ENCODE data around the gene HUWE1. TPM values are rescaled to one million over a fixed set of nuclear protein-coding genes. Genes with fewer than 3 reads are reported as not detected.

HUWE1 gene
- total RNA-seq, 2 experiments from 2014 or later = 544 to 560 TPM

GRCh38 chrX:53599781-53600396 lies 86.6 kb downstream of the HUWE1 start:
- peaks cover 20% of the 10 kb centered on the region for H3K4me1 Mint-ChIP-seq (ENCODE audit: low read depth)
- no peak overlapping the region for H3K4me3 Mint-ChIP-seq
- CTCF ChIA-PET = no interaction called here
- no peak for DNase-seq
- intact Hi-C loops (cut with micrococcal nuclease) = no loop called here
- no peaks in the 10 kb centered on the region for H3K9me3 Mint-ChIP-seq
- no peaks in the 10 kb centered on the region for H3K27me3 Mint-ChIP-seq
- H3K27ac Mint-ChIP-seq = peak overlapping the region; percentile 75
- H3K36me3 Mint-ChIP-seq = peaks cover 48% of the 10 kb centered on the region
- POLR2A ChIA-PET = no interaction called here

- H3K27ac Mint-ChIP-seq = no peak overlapping the region
These were observed 88.3 kb downstream of the HUWE1 start for GRCh38 chrX:53598169-53598568.

GRCh38 chrX:53595266-53595810 lies 91.2 kb downstream of the HUWE1 start:
- no peak overlapping the region for H3K4me3 Mint-ChIP-seq
- DNase-seq = no peak
- peaks cover 65% of the 10 kb centered on the region for H3K36me3 Mint-ChIP-seq
- H3K27ac Mint-ChIP-seq = no peak overlapping the region
- intact Hi-C loops (cut with micrococcal nuclease) = no loop called here
- H3K9me3 Mint-ChIP-seq = no peaks in the 10 kb centered on the region
- H3K27me3 Mint-ChIP-seq = no peaks in the 10 kb centered on the region
- ChIA-PET POLR2A (no interaction called here), CTCF (interaction anchor here (1.2 kb wide), 1 partner anchor 79 kb away, joined by 4 read pairs; no protein-coding TSS in a partner anchor)
- H3K4me1 Mint-ChIP-seq (ENCODE audit: low read depth) = peaks cover 19% of the 10 kb centered on the region

More at GRCh38 chrX:53598169-53598568, 88.3 kb downstream of the HUWE1 start:
- ChIA-PET CTCF (no interaction called here), POLR2A (no interaction called here)
- no peak for DNase-seq
- Mint-ChIP-seq H3K4me3 (no peak overlapping the region), H3K36me3 (peaks cover 51% of the 10 kb centered on the region), H3K9me3 (no peaks in the 10 kb centered on the region), H3K27me3 (no peaks in the 10 kb centered on the region), H3K4me1 (ENCODE audit: low read depth) (peaks cover 20% of the 10 kb centered on the region)
- intact Hi-C loops (cut with micrococcal nuclease) = no loop called here

GRCh38 chrX:53594354-53594753 lies 92.2 kb downstream of the HUWE1 start:
- ChIA-PET CTCF (no interaction called here), POLR2A (no interaction called here)
- H3K27me3 Mint-ChIP-seq = no peaks in the 10 kb centered on the region
- H3K4me3 Mint-ChIP-seq = no peak overlapping the region
- intact Hi-C loops (cut with micrococcal nuclease) = no loop called here
- H3K9me3 Mint-ChIP-seq = no peaks in the 10 kb centered on the region
- peak overlapping the region; percentile 42 for H3K27ac Mint-ChIP-seq
- peaks cover 68% of the 10 kb centered on the region for H3K36me3 Mint-ChIP-seq
- DNase-seq = no peak
- peaks cover 22% of the 10 kb centered on the region for H3K4me1 Mint-ChIP-seq (ENCODE audit: low read depth)

GRCh38 chrX:53587795-53588420 lies 98.6 kb downstream of the HUWE1 start:
- intact Hi-C loops (cut with micrococcal nuclease) = no loop called here
- Mint-ChIP-seq H3K27ac (peak overlapping the region; percentile 60), H3K9me3 (no peaks in the 10 kb centered on the region), H3K4me3 (no peak overlapping the region), H3K4me1 (ENCODE audit: low read depth) (peaks cover 24% of the 10 kb centered on the region), H3K27me3 (no peaks in the 10 kb centered on the region), H3K36me3 (peaks cover 72% of the 10 kb centered on the region)
- POLR2A ChIA-PET = no interaction called here
- DNase-seq = no peak
- CTCF ChIA-PET = no interaction called here

- intact Hi-C loops (cut with micrococcal nuclease) = no loop called here
- Mint-ChIP-seq H3K27ac (no peak overlapping the region), H3K4me1 (ENCODE audit: low read depth) (peaks cover 23% of the 10 kb centered on the region), H3K36me3 (peaks cover 70% of the 10 kb centered on the region), H3K27me3 (no peaks in the 10 kb centered on the region), H3K9me3 (no peaks in the 10 kb centered on the region), H3K4me3 (no peak overlapping the region)
- DNase-seq = no peak
- CTCF ChIA-PET = no interaction called here
- POLR2A ChIA-PET = no interaction called here
These were observed 101.6 kb downstream of the HUWE1 start for GRCh38 chrX:53584891-53585290.

- no peak for DNase-seq
- no peak overlapping the region for H3K4me3 Mint-ChIP-seq
- ChIA-PET POLR2A (no interaction called here), CTCF (no interaction called here)
- H3K9me3 Mint-ChIP-seq = no peaks in the 10 kb centered on the region
- no peak overlapping the region for H3K27ac Mint-ChIP-seq
- intact Hi-C loops (cut with micrococcal nuclease) = no loop called here
- H3K4me1 Mint-ChIP-seq (ENCODE audit: low read depth) = peaks cover 13% of the 10 kb centered on the region
- H3K36me3 Mint-ChIP-seq = peaks cover 57% of the 10 kb centered on the region
- H3K27me3 Mint-ChIP-seq = no peaks in the 10 kb centered on the region
These were observed 102.9 kb downstream of the HUWE1 start for GRCh38 chrX:53583571-53583970.

- intact Hi-C loops (cut with micrococcal nuclease) = no loop called here
- no peak overlapping the region for H3K4me3 Mint-ChIP-seq
These were observed 105.6 kb downstream of the HUWE1 start for GRCh38 chrX:53580742-53581504.

GRCh38 chrX:53571494-53571893 lies 115.0 kb downstream of the HUWE1 start:
- Mint-ChIP-seq H3K27me3 (no peaks in the 10 kb centered on the region), H3K27ac (no peak overlapping the region), H3K36me3 (peaks cover 56% of the 10 kb centered on the region), H3K4me1 (ENCODE audit: low read depth) (no peaks in the 10 kb centered on the region), H3K4me3 (no peak overlapping the region), H3K9me3 (no peaks in the 10 kb centered on the region)
- DNase-seq = no peak
- POLR2A ChIA-PET = interaction anchor here (1.0 kb wide), 1 partner anchor 10 kb away, joined by 3 read pairs; no protein-coding TSS in a partner anchor
- intact Hi-C loops (cut with micrococcal nuclease) = no loop called here
- CTCF ChIA-PET = no interaction called here

More at GRCh38 chrX:53580742-53581504, 105.6 kb downstream of the HUWE1 start:
- Mint-ChIP-seq H3K27ac (no peak overlapping the region), H3K27me3 (no peaks in the 10 kb centered on the region), H3K36me3 (peaks cover 51% of the 10 kb centered on the region), H3K4me1 (ENCODE audit: low read depth) (peaks cover 4% of the 10 kb centered on the region), H3K9me3 (no peaks in the 10 kb centered on the region)
- no peak for DNase-seq
- CTCF ChIA-PET = no interaction called here
- POLR2A ChIA-PET = interaction anchor here (0.6 kb wide), 1 partner anchor 9 kb away, joined by 3 read pairs; no protein-coding TSS in a partner anchor

GRCh38 chrX:53563324-53563723 lies 123.2 kb downstream of the HUWE1 start:
- Mint-ChIP-seq H3K27ac (peak overlapping the region; percentile 9), H3K9me3 (no peaks in the 10 kb centered on the region), H3K27me3 (no peaks in the 10 kb centered on the region), H3K36me3 (peaks cover 79% of the 10 kb centered on the region), H3K4me1 (ENCODE audit: low read depth) (peaks cover 3% of the 10 kb centered on the region), H3K4me3 (no peak overlapping the region)
- no peak for DNase-seq
- ChIA-PET CTCF (no interaction called here), POLR2A (no interaction called here)
- intact Hi-C loops (cut with micrococcal nuclease) = no loop called here

GRCh38 chrX:53561912-53562311 lies 124.6 kb downstream of the HUWE1 start:
- peaks cover 83% of the 10 kb centered on the region for H3K36me3 Mint-ChIP-seq
- POLR2A ChIA-PET = no interaction called here

GRCh38 chrX:53558646-53559045 lies 127.9 kb downstream of the HUWE1 start:
- no peak for DNase-seq
- Mint-ChIP-seq H3K36me3 (peaks cover 77% of the 10 kb centered on the region), H3K27ac (peak overlapping the region; percentile 8), H3K4me3 (no peak overlapping the region), H3K4me1 (ENCODE audit: low read depth) (peaks cover 3% of the 10 kb centered on the region), H3K27me3 (no peaks in the 10 kb centered on the region), H3K9me3 (no peaks in the 10 kb centered on the region)
- ChIA-PET POLR2A (no interaction called here), CTCF (no interaction called here)
- intact Hi-C loops (cut with micrococcal nuclease) = no loop called here

More at GRCh38 chrX:53561912-53562311, 124.6 kb downstream of the HUWE1 start:
- intact Hi-C loops (cut with micrococcal nuclease) = no loop called here
- H3K4me3 Mint-ChIP-seq = no peak overlapping the region
- H3K27me3 Mint-ChIP-seq = no peaks in the 10 kb centered on the region
- H3K9me3 Mint-ChIP-seq = no peaks in the 10 kb centered on the region
- DNase-seq = no peak
- CTCF ChIA-PET = no interaction called here
- peaks cover 3% of the 10 kb centered on the region for H3K4me1 Mint-ChIP-seq (ENCODE audit: low read depth)
- H3K27ac Mint-ChIP-seq = peak overlapping the region; percentile 54
